ENCODE measurements around the gene IGF2BP2.

GRCh38 chr3:185677146-185677829 lies 147.6 kb downstream of the IGF2BP2 start:
- TF ChIP-seq POLR2A (IDR thresholded peaks at IDR 0.05): no peak
- TF ChIP-seq, protein P1, sequence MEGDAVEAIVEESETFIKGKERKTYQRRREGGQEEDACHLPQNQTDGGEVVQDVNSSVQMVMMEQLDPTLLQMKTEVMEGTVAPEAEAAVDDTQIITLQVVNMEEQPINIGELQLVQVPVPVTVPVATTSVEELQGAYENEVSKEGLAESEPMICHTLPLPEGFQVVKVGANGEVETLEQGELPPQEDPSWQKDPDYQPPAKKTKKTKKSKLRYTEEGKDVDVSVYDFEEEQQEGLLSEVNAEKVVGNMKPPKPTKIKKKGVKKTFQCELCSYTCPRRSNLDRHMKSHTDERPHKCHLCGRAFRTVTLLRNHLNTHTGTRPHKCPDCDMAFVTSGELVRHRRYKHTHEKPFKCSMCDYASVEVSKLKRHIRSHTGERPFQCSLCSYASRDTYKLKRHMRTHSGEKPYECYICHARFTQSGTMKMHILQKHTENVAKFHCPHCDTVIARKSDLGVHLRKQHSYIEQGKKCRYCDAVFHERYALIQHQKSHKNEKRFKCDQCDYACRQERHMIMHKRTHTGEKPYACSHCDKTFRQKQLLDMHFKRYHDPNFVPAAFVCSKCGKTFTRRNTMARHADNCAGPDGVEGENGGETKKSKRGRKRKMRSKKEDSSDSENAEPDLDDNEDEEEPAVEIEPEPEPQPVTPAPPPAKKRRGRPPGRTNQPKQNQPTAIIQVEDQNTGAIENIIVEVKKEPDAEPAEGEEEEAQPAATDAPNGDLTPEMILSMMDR (IDR thresholded peaks at IDR 0.05): peak in 2 of 3 experiments; percentile 38 to 39
